HL-60 (cell line): Measurements from ENCODE around the gene BRSK1.

ENCODE experiments used
- CTCF ChIP-seq: IDR thresholded peaks from one replicate; pipeline ENCODE4 v1.5.1; 2011; ENCODE audit warnings: low read length, control low read depth, inconsistent platforms; ENCODE audit not compliant: insufficient read depth
- GABPA ChIP-seq: IDR thresholded peaks from 2 replicates; pipeline ENCODE4 v1.6.1; 2012; ENCODE audit warnings: low read depth

GRCh38 chr19:55245236-55245904 lies 38.4 kb upstream of the BRSK1 start:
- TF ChIP-seq GABPA (no peak), CTCF (no peak)
